Thoracic aorta (tissue), 2 donors: Measurements from ENCODE around the gene SH2D3A. TPM values are rescaled to one million over a fixed set of nuclear protein-coding genes. Genes with fewer than 3 reads are reported as not detected.

Experiments
- ATAC-seq: fragments of 150-250 bp; one replicate; pipeline ENCODE4 v1.8.0; 2017; ENCODE audit warnings: low read depth; ENCODE audit not compliant: insufficient number of reproducible peaks, low FRiP score
- DNase-seq: peaks from one replicate; pipeline ENCODE4 v3.0.0-alpha.2; 2020; ENCODE audit warnings: low spot score
- H3K27ac ChIP-seq, 2 donors: fragments of 200-600 bp; sonication (generic); 1 replicate in 1 of 2; 2 replicates in 1 of 2; pipeline ENCODE4 v1.5.1; 2016; ENCODE audit warnings: mild to moderate bottlenecking in 2 of 2, moderate library complexity in 2 of 2
- H3K27me3 ChIP-seq: fragments of 200-600 bp; sonication (generic); replicated peaks from 2 replicates; pipeline ENCODE4 v1.6.0; 2016; ENCODE audit warnings: mild to moderate bottlenecking; ENCODE audit not compliant: insufficient read depth
- H3K36me3 ChIP-seq: fragments of 200-600 bp; sonication (generic); one replicate; pipeline ENCODE4 v1.5.1; 2016
- H3K4me1 ChIP-seq, 2 donors: fragments of 200-600 bp; sonication (generic); 1 replicate in 1 of 2; 2 replicates in 1 of 2; pipeline versions ENCODE4 v1.5.1 to v1.6.0; 2016; ENCODE audit warnings: low read depth in 2 of 2, mild to moderate bottlenecking in 1 of 2; ENCODE audit not compliant: control insufficient read depth in 1 of 2
- H3K4me3 ChIP-seq: fragments of 200-600 bp; sonication (generic); 2 replicates; pipeline ENCODE4 v1.5.1; 2016; ENCODE audit warnings: mild to moderate bottlenecking
- H3K9me3 ChIP-seq: fragments of 200-600 bp; sonication (generic); 2 replicates; pipeline ENCODE4 v1.5.1; 2016
- total RNA-seq, 2 donors: library from RNA; depleted of rRNA; stranded (reverse); fragments of >200 nt; gene quantifications; one replicate each; pipeline versions ENCODE4 v1.1.0 to v1.2.3, GENCODE V29; 2016
- TF ChIP-seq, protein P1 (sequence below): fragments of 200-600 bp; sonication (generic); IDR thresholded peaks from one replicate; pipeline ENCODE4 v1.5.1; 2019; ENCODE audit warnings: antibody characterized with exemption

SH2D3A gene
- 1 to 10 TPM in 1 of 2 donors, under 1 TPM in 1; 0.68 to 7.1 TPM for total RNA-seq

DNA sequence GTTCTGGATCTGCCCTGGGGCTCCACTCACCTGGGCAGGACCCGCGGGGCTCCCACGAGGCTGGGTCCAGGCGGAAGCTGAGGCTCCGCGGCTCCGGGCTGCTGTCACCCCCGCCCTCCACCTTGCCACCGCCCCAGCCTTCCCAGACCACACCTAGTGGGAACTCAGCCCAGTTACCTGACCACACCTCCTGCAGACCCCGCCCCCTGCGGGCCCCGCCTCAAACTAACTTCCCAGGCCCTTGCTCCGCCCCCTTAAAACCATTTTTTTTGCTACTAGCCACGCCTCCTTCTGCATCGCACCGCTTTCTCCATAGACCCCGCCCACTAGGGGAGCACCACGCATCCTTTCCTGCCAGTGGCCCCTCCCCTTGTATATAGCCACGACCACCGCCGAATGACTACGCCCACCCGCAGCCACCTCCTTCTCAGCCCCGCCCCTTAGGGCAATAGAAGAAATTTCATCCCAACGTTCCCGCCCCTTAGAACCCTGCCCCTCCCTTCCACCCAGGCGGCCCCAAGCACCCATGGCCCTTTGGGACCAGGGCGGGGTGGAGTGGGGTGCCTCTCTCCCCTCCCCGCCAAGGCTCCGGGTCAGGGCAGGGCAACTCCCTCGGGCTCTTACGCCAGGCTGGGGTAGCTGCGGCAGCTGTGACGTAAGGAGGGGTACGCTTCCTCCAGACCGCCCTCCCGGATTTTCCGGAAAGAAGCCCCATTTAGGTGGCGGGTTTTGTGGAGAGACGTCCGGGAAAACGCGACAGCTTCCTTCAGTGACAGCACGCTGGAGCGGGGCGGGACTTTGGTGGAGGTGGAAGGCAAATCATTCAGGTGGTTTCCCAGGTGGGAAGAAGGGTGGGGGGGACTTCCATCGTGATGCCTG is at the start of gene SH2D3A:
SH2D3A (minus strand) TSS at position 79 of the 879 bp plus-strand sequence. CDS start 3,687 bp downstream, outside the sequence.
- H3K4me3 ChIP-seq = peak within 1 kb of the TSS; percentile 62
- H3K36me3 ChIP-seq = no peaks in the 10 kb centered on the region
- H3K27me3 ChIP-seq = no peaks in the 10 kb centered on the region
- no peak for DNase-seq
- no peaks in the 10 kb centered on the region for H3K9me3 ChIP-seq
- TF ChIP-seq, protein P1, sequence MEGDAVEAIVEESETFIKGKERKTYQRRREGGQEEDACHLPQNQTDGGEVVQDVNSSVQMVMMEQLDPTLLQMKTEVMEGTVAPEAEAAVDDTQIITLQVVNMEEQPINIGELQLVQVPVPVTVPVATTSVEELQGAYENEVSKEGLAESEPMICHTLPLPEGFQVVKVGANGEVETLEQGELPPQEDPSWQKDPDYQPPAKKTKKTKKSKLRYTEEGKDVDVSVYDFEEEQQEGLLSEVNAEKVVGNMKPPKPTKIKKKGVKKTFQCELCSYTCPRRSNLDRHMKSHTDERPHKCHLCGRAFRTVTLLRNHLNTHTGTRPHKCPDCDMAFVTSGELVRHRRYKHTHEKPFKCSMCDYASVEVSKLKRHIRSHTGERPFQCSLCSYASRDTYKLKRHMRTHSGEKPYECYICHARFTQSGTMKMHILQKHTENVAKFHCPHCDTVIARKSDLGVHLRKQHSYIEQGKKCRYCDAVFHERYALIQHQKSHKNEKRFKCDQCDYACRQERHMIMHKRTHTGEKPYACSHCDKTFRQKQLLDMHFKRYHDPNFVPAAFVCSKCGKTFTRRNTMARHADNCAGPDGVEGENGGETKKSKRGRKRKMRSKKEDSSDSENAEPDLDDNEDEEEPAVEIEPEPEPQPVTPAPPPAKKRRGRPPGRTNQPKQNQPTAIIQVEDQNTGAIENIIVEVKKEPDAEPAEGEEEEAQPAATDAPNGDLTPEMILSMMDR = no peak
- no peak for ATAC-seq
- H3K27ac ChIP-seq = no peak within 1 kb of the TSS
- peaks cover 2 to 9% of the 10 kb centered on the region in 2 donors for H3K4me1 ChIP-seq

- no peak overlapping the region for H3K27ac ChIP-seq
- DNase-seq = no peak
- TF ChIP-seq, protein P1 = no peak
- ATAC-seq = no peak
- no peaks in the 10 kb centered on the region for H3K27me3 ChIP-seq
- H3K4me1 ChIP-seq = no peaks in the 10 kb centered on the region
- no peaks in the 10 kb centered on the region for H3K36me3 ChIP-seq
- H3K9me3 ChIP-seq = no peaks in the 10 kb centered on the region
- H3K4me3 ChIP-seq = no peak overlapping the region
These were observed 46.4 kb upstream of the SH2D3A start for GRCh38 chr19:6813659-6814058.

- no peak overlapping the region for H3K4me3 ChIP-seq
- no peaks in the 10 kb centered on the region for H3K27me3 ChIP-seq
- no peak for ATAC-seq
- H3K4me1 ChIP-seq = no peaks in the 10 kb centered on the region
- H3K9me3 ChIP-seq = no peaks in the 10 kb centered on the region
- TF ChIP-seq, protein P1 = no peak
- H3K36me3 ChIP-seq = no peaks in the 10 kb centered on the region
- DNase-seq = no peak
- H3K27ac ChIP-seq = no peak overlapping the region
These were observed 45.4 kb upstream of the SH2D3A start for GRCh38 chr19:6812612-6813011.

- Histone ChIP-seq H3K4me3 (no peak overlapping the region), H3K4me1 (no peaks in the 10 kb centered on the region), H3K36me3 (no peaks in the 10 kb centered on the region), H3K27ac (no peak overlapping the region), H3K9me3 (no peaks in the 10 kb centered on the region), H3K27me3 (no peaks in the 10 kb centered on the region)
- ATAC-seq (no peak), DNase-seq (no peak)
- TF ChIP-seq, protein P1 = no peak
These were observed 44.7 kb upstream of the SH2D3A start for GRCh38 chr19:6811906-6812305.

- Histone ChIP-seq H3K9me3 (no peaks in the 10 kb centered on the region), H3K4me1 (no peaks in the 10 kb centered on the region), H3K27ac (no peak overlapping the region), H3K4me3 (no peak overlapping the region), H3K36me3 (no peaks in the 10 kb centered on the region), H3K27me3 (no peaks in the 10 kb centered on the region)
- no peak for ATAC-seq
- TF ChIP-seq, protein P1 = no peak
- no peak for DNase-seq
These were observed 44.1 kb upstream of the SH2D3A start for GRCh38 chr19:6811378-6811777.
